ENCODE results near the gene AMDHD1.

Gene AMDHD1

DNA sequence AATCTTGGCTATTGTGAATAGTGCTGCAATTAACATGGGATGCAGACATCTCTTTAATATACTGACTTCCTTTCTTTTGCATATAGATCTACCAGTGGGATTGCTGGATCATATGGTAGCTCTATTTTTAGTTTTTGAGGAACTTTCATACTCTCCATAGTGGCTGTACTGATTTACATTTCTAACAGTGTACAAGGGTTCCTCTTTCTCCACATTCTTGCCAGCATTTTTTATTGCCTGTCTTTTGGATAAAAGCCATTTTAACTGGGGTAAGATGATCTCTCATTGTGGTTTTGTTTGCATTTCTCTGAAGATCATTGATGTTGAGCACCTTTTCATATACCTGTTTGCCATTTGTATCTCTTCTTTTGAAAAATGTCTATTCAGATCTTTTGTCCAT, 8.4 kb downstream of the AMDHD1 start:
- H3K27ac ChIP-seq = no peak overlapping the region
- TF ChIP-seq, protein P1, sequence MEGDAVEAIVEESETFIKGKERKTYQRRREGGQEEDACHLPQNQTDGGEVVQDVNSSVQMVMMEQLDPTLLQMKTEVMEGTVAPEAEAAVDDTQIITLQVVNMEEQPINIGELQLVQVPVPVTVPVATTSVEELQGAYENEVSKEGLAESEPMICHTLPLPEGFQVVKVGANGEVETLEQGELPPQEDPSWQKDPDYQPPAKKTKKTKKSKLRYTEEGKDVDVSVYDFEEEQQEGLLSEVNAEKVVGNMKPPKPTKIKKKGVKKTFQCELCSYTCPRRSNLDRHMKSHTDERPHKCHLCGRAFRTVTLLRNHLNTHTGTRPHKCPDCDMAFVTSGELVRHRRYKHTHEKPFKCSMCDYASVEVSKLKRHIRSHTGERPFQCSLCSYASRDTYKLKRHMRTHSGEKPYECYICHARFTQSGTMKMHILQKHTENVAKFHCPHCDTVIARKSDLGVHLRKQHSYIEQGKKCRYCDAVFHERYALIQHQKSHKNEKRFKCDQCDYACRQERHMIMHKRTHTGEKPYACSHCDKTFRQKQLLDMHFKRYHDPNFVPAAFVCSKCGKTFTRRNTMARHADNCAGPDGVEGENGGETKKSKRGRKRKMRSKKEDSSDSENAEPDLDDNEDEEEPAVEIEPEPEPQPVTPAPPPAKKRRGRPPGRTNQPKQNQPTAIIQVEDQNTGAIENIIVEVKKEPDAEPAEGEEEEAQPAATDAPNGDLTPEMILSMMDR (IDR thresholded peaks at IDR 0.05) = no peak
- no peak overlapping the region for H3K4me3 ChIP-seq
- no peak for DNase-seq (ENCODE audit: low spot score)

DNA sequence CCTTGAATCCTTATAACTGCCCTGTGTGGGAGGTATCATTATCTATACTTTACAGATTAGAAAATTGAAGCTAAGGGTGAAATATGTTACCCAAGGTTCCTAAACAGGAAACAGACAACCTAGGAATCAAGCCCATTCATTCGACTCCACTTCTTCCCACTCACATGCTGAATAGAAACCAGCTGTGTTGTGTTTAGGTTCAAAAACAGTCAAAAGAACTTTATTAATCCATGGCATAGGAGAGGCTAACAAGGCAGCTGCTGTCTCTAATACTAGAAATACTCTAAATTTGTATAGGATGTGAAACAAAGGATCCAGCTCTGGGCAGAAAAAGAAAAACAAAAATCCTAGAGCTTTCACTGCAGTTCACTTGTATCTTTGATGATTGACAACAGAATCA, 9.9 kb downstream of the AMDHD1 start:
- DNase-seq (ENCODE audit: low spot score) = no peak
- Histone ChIP-seq H3K4me3 (no peak overlapping the region), H3K27ac (no peak overlapping the region)
- TF ChIP-seq, protein P1 (IDR thresholded peaks at IDR 0.05) = no peak

DNA sequence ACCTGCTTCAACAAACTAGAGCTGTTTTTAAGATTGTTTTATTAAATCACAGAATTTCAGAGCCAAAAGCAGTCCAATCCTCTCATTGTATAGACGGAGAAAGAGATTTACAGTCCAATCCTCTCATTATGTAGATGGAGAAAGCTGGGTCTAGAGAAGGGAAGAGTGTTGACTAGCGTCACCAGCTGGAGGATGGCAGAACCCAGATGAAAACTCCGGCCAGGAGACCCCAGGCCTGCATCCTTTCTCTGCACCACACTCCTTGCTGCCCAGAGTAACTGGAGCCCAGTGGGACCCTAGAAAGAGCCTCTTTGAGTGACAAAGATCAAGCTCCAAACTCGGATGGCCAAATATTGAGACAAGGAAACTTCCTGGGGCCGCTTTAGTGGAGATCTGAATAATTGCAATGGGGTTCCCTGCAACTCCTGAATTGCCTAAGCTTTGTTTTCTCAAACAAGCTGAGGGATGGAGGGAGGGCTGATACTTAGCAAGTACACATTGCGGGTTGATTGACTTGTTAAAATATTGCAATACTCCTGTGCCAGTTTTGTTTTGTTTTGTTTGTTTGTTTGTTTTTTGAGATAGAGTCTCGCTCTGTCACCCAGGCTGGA, 12.5 kb downstream of the AMDHD1 start:
- H3K27ac ChIP-seq = no peak overlapping the region
- no peak for DNase-seq (ENCODE audit: low spot score)
- no peak overlapping the region for H3K4me3 ChIP-seq
- TF ChIP-seq, protein P1 (IDR thresholded peaks at IDR 0.05) = no peak

DNA sequence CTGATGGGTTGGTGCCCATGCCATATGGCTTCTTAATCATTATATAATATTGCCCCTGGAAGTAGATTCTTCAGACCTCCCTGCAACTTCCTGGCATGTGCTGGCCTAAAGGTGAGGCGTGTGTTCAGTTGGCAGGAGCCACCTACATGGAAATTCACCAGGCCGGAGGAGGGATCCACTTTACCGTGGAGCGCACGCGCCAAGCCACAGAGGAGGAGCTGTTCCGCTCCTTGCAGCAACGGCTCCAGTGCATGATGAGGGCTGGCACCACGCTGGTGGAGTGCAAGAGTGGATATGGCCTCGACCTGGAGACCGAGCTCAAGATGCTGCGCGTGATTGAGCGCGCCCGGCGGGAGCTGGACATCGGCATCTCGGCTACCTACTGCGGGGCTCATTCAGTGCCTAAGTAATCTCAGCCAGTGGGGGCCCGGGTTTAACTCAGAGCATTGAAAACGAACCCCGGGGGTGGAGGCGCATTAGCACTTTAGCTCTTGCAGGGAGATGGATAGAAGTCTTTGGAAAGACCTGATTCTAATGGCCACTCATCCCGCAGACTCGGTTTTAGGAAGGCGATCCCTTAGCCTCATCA, 13.5 kb downstream of the AMDHD1 start:
- no peak for DNase-seq (ENCODE audit: low spot score)
- TF ChIP-seq, protein P1 (IDR thresholded peaks at IDR 0.05) = no peak
- Histone ChIP-seq H3K27ac (no peak overlapping the region), H3K4me3 (no peak overlapping the region)

DNA sequence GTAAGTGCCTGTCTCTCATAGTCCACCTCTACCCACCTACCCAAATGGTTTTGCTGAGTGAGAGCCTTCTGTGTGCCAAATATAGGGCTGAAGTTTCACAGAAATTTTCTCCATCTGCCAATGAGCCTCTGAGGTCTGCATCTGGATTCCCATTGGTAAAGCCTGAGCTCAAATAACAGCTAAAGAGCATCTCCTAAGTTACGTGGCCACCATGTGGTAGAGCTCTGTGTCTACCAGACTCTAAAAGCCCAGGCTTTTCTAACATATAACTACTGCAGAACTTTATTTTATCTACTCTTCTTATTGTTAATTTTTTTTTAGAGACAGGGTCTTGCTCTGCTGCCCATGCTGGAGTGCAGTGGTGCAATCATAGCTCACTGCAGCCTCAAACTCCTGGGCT, 16.0 kb downstream of the AMDHD1 start:
- Histone ChIP-seq H3K4me3 (no peak overlapping the region), H3K27ac (no peak overlapping the region)
- TF ChIP-seq, protein P1 (IDR thresholded peaks at IDR 0.05) = no peak
- DNase-seq (ENCODE audit: low spot score) = no peak

DNA sequence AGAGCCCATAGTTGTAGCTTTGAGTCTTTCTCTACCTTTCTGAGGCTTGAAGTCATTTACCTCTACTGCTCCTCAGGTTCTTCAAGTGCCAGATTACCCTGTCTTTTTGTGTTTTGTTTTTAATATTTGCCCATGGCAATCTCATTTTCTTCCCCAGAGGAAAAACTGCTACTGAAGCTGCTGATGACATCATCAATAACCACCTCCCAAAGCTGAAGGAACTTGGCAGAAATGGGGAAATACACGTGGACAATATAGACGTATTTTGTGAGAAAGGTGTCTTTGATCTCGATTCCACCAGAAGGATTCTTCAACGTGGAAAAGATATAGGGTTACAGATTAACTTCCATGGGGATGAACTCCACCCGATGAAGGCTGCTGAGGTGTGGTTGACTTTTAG, 17.1 kb downstream of the AMDHD1 start:
- no peak for DNase-seq (ENCODE audit: low spot score)
- no peak overlapping the region for H3K27ac ChIP-seq
- no peak overlapping the region for H3K4me3 ChIP-seq
- TF ChIP-seq, protein P1 (IDR thresholded peaks at IDR 0.05) = no peak

DNA sequence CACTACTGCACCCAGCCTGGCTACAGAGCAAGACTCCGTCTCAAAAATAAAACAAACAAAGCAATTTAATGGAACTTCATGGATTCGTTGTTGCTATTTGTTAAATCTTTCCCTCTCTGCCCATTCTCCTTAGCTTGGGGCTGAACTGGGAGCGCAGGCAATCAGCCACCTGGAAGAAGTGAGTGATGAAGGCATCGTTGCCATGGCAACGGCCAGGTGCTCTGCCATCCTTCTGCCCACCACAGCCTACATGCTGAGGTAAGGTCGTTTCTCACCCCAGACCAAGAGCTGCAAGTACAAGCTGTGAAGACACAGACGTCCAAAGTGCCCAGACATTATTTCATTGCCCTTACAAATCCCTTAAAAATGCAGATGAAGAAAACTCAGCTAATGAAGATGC, 19.1 kb downstream of the AMDHD1 start:
- Histone ChIP-seq H3K27ac (no peak overlapping the region), H3K4me3 (no peak overlapping the region)
- no peak for DNase-seq (ENCODE audit: low spot score)
- TF ChIP-seq, protein P1 (IDR thresholded peaks at IDR 0.05) = no peak

All from coronary artery (tissue), 2 donors.